NCI-H82 treated with DMSO at 0.1 percent for 48 hours (cell line): ENCODE data around the gene MUC3A.

Source experiments
- DNase-seq: peaks from one replicate; lab custom pipeline; 2025; ENCODE audit not compliant: unreplicated experiment; lab: John Stamatoyannopoulos, UW

MUC3A gene

DNA sequence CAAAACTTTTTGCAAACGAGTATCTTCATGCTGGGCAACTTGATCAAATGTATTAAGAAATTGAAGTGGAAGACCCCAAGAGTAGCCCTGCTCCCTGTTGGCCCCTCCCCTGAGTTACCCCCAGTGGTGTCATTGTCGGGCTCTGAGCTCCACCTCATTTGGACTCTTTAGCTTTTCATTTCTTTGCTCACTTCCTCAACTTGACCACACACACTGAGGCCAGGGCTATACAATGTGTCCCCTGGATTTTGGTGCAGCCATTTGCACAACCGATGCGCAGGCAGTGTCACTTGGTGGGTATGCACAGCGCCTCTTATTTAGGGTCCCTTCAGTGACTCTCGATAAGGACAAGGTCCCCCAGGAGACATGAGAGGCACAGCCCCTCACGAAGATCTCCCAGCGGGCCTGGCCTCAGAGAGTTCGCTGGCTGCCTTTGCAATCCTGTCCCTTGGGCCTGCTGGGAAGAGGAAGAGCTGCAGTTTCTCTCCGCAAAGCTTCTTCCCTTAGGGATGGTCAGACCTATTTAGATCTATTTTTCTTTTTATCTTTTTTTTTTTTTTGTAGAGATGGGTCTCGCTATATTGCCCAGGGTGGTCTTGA is 2.5 kb upstream of the MUC3A start:
- DNase-seq = no peak

DNA sequence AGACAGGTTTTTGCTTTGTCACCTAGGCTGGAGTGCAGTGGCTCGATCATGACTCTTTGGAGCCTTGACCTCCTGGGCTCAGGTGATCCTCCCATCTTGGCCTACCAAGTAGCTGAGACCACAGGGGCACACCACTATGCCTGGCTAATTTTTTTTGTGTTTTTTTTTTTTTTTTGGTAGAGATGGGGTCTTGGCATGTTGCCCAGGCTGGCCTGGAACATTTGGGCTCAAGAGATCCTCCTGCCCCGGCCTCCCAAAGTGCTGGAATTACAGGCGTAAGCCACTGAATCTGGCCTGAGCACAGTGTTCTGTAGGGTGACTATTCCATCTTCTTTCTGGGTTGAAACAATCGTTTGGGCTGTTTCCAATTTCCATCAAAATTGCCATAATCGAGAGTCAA is 1.5 kb upstream of the MUC3A start:
- no peak for DNase-seq

DNA sequence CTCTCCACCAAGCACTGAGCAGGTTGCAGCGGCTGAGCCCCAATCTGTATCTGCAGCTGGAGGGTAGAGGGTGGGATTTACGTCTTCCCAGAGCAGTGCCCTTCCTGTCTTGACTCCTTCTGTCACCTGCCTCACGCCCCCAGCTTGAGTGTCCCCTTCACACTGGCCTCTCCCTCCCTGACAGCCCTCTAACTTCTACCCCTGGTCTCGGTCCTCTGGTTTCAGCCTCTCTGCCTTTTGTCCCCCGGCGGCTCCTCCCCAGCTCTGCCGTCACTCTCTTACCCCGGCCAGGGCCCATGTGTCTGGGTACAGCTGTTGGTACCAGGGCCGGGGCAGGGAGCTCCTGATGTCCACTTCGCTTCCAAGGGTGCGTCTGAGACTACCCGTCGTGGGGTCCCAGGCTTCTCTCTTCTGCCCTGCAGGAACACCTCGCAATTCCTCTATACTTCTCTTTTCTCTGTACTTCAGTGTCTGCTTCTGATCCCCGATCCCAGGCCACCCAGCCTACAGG is 654 bp downstream of the MUC3A start:
- no peak for DNase-seq

DNA sequence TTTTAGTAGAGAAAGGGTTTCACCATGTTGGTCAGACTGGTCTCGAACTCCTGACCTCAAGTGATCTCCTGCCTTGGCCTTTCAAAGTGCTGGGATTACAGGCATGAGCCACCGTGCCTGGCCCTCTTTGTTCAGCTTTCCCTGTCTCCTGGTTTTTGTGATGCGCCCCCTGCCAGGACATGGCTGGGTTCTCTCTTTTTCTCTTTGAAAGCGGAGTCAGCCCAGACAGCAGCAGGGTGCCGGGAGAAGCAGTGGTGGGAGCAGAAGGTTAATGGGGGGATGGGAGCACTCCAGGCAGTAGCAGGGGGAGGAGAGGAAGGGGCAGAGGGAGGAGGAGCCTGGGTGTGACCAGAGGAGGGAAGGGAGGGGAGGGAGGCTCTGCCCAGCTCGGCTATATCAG is 1.8 kb downstream of the MUC3A start:
- DNase-seq = no peak

DNA sequence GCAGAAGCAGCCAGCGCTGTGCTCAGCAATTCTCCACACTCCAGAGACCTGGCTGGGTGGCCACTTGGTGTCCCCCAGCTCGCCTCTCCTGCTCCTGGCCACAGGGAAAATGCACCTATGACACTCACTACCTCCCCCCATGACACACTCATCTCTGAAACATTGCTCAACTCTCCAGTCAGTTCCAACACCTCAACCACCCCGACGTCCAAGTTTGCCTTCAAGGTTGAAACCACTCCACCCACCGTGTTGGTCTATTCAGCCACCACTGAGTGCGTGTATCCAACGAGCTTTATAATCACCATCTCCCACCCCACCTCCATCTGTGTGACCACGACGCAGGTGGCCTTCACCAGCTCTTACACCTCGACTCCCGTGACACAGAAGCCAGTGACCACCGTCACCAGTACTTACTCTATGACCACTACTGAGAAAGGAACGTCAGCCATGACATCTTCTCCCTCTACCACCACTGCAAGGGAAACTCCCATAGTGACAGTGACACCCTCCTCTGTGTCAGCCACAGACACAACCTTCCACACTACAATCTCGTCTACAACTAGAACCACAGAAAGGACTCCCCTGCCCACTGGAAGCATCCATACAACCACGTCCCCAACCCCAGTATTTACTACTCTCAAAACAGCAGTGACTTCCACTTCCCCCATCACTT is 2.7 kb downstream of the MUC3A start:
- DNase-seq = no peak

DNA sequence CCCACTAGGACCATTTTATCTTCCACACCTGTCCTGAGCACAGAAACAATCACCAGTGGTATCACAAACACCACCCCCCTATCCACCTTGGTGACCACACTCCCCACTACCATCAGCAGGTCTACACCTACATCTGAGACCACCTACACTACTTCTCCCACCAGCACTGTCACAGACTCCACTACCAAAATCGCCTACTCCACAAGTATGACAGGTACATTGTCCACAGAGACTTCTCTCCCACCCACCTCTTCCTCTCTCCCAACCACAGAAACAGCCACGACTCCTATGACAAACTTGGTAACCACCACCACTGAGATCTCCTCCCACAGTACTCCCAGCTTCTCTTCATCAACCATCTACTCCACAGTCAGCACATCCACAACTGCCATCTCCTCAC is 3.3 kb downstream of the MUC3A start:
- no peak for DNase-seq

DNA sequence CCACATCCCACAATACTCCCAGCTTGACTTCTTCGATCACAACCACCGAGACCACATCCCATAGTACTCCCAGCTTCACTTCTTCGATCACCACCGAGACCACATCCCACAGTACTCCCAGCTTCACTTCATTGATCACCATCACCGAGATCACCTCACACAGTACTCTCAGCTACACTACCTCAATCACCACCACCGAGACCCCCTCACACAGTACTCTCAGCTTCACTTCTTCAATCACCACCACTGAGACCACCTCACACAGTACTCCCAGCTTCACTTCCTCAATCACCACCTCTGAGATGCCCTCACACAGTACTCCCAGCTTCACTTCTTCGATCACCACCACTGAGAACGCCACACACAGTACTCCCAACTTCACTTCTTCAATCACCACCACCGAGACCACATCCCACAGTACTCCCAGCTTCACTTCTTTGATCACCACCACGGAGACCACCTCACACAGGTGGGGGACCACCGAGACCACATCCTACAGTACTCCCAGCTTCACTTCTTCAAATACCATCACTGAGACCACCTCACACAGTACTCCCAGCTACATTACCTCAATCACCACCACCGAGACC is 8.6 kb downstream of the MUC3A start:
- DNase-seq = no peak

DNA sequence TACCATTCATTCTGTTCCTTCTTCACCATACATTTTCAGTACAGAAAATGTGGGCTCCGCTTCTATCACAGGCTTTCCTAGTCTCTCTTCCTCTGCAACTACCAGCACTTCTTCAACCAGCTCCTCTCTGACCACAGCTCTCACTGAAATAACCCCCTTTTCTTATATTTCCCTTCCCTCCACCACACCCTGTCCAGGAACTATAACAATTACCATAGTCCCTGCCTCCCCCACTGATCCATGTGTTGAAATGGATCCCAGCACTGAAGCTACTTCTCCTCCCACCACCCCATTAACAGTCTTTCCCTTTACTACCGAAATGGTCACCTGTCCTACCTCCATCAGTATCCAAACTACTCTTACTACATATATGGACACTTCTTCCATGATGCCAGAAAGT is 10.6 kb downstream of the MUC3A start:
- DNase-seq = no peak

DNA sequence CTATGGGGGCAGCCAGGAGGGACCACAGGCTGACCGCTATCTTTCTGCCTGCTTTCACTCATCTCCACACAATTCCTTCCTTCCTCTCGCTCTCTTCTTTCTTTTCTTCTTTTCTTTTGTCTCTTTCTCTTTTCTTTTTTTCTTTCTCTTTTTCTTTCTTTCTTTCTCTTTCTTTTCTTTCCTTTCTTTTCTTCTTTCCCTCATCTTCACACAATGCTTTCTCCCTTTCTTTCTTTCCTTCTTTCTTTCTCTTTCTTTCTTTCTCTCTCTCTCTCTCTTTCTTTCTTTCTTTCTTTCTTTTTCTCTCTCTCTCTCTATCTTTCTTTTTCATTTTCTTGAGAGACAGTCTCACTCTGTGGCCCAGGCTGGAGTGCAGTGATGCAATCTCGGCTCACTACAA is 13.2 kb downstream of the MUC3A start:
- DNase-seq = no peak

DNA sequence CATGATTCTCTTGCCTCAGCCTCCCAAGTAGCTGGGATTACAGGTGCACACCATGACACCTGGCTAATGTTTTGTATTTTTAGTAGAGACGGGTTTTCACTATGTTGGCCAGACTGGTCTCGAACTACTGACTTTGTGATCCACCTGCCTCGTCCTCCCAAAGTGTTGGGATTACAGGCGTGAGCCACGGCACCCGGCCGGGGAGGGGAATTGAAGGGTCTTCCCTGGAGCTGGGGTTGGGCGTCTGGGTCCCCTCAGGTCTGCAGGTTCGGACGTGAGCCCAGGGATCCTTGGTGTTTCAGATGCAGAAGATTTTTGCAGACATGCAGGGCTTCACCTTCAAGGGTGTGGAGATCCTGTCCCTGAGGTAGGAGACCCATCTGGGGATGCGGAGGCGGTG is 14.1 kb downstream of the MUC3A start:
- DNase-seq = no peak

DNA sequence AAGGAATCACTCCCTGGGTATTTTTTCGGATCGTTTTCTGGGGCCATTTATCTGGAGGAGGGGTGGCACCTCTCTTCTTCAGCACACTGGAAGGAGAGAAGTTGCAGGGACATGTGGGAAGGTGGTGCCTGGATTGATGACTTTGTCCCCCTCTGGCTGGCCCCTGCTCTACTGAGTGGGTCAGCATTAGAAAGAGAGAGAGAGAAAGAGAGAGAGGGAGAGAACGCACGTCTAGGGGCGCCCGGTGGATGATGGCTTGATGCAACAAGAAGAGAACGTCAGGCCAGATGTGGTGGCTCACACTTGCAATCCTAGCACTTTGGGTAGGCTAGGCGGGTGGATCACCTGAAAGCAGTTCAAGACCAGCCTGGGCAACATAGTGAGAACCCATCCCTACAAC is 14.5 kb downstream of the MUC3A start:
- no peak for DNase-seq

DNA sequence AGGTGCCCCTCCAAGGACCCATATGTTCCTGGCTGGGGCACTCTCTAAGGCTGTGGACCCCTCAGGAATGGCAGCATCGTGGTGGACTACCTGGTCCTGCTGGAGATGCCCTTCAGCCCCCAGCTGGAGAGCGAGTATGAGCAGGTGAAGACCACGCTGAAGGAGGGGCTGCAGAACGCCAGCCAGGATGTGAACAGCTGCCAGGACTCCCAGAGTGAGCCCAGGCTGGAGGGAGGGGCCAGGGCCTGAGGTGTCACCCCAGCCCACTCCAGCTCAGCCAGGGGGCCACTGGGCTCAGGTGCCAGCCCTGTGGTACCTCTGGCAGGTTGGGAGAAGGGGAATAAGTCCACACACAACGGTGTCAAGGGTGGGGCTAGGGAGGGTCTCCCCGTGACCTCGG is 15.3 kb downstream of the MUC3A start:
- DNase-seq = no peak

DNA sequence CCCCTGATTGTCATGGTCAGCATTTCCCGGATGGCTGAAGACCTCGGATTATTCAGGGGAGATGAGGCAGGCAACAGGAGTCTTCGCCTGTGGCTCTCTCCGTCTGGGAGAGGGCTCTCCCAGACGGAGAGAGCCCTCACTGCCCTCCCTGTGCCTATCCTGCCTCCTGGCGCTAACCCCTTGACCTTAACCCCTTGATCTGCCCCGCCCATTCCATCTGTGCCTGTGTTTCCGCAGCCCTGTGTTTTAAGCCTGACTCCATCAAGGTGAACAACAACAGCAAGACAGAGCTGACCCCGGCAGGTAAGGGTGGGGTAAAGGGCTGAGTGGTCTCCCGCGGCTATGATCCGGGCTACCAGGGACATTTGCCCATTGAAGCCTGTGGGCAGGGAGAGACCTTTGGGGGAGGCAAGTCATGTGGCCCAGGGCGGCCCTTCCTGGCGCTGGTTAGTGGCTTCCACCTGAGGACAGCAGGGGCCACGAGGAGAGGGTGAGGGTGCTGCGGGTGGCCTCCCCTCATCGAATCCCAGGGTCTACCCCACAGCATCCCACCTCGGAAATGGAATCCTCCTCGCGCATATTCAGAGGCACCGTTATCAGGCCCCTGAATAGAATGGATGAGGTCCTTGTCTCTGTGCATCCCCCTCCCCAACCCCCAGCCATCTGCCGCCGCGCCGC is 15.8 kb downstream of the MUC3A start:
- no peak for DNase-seq

DNA sequence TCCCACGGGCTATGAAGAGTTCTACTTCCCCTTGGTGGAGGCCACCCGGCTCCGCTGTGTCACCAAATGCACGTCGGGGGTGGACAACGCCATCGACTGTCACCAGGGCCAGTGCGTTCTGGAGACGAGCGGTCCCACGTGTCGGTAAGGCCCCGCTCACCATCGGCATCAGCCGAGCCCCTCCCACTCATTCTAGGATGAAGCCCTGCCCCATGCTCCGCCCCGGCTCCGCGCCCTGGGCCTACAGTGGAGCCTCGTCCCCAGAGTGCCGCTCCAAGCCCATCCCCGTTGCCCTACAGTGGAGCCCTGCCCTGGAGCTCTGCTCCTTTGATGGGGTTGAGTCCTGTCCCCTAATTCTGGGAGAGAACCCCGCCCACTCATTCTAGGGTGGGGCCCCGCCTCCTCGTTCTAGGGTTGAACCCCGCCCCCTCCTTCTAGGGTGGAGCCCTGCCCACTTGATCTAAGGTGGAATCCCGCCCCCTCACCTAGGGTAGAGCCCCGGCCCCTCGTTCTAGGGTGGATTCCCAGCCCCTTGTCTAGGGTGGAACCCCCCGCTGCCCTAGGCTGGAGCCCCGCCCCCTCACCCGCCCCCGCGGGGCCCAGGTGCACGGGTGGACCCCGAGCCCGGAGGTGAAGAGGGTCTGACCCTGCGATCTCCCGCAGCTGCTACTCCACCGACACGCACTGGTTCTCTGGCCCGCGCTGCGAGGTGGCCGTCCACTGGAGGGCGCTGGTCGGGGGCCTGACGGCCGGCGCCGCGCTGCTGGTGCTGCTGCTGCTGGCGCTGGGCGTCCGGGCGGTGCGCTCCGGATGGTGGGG is 16.6 kb downstream of the MUC3A start:
- no peak for DNase-seq

DNA sequence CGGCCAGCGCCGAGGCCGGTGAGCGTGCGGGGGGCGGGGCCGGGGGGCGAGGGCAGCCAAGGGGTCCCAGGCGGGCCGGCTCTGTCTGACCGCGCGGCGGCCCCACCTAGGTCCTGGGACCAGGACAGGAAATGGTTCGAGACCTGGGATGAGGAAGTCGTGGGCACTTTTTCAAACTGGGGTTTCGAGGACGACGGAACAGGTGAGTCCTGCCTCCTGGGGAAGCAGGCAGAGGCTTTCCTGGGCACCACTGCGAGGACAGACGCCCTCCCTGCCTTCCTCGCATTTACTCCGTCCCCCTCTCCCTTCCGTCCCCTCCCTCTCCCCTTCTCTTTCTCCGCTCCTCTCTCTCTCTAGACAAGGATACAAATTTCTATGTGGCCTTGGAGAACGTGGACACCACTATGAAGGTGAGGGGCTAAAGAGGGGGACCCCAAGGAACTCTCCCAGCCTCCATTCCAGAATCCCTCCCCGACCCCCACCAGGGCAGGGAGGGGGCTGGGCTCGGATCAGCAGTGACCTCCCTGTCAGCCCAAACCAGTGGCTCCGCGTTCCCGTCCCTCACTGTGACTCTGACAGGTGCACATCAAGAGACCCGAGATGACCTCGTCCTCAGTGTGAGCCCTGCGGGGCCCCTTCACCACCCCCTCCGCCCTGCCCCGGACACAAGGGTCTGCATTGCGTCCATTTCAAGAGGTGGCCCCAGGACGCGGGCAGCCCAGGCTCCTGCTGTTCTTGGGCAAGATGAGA is 17.4 kb downstream of the MUC3A start:
- DNase-seq = no peak

DNA sequence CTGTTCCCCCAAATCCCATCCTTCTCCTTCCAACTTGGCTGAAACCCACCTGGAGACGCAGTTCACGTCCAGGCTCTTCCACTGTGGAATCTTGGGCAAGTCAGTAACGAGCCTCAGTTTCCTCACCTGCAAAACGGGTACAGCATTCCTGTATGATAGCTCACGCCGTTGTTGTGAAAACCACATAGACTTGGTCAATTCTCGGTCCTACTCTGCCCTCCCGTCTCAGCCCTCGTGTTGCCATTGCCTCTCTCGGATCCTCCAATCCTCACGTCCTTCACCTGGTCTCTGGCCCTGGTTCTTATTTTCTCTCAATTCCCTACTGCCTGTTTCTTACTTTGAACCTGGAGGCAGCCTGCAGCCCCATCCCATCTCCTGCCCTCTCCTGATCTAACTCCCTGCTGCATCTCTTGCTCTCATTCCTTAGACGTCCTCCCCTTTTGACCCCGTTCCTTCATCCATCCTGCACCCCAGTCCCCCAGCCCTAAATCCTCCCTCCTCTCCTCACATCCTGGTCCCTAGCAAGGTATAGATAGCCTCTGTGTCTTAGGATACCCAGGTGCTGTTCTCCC is 18.0 kb downstream of the MUC3A start:
- no peak for DNase-seq

DNA sequence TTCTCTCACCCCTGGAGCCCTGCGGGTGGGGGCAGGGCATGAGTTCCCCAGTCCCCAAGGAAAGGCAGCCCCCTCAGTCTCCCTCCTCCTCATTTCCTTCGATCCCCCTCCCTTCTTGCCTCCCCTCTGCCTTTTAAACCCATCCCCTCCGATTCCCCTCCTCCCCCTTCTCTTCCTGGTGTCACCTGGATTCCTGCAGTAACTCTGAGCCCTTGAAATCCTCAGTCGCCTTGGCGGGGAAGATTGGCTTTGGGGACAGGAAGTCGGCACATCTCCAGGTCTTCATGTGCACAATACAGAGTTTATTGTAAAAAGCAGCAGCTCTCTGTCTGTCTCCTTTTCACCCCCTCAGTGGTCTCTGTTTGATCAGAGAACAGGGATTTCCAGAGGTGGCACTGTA is 18.7 kb downstream of the MUC3A start:
- DNase-seq = no peak

DNA sequence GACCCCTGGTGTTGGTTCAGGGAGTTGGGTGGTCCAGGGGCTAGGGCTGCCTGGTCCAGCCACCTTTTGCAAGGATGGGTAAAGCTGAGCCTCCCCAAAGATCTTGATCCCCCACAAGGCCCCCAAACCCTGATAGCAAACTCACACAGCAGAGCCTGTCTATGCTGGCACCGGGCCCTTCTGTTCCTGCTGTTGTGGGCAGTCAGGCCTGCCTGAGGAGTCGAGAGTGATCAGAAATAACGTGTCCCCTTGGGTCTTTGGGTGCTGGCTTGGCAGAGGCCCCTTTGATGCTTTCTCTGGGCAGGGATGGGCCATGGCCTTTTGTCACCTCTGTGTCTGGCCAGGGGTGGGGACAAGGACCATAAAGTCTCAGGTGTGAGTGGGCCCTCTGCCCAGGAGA is 19.3 kb downstream of the MUC3A start:
- no peak for DNase-seq

DNA sequence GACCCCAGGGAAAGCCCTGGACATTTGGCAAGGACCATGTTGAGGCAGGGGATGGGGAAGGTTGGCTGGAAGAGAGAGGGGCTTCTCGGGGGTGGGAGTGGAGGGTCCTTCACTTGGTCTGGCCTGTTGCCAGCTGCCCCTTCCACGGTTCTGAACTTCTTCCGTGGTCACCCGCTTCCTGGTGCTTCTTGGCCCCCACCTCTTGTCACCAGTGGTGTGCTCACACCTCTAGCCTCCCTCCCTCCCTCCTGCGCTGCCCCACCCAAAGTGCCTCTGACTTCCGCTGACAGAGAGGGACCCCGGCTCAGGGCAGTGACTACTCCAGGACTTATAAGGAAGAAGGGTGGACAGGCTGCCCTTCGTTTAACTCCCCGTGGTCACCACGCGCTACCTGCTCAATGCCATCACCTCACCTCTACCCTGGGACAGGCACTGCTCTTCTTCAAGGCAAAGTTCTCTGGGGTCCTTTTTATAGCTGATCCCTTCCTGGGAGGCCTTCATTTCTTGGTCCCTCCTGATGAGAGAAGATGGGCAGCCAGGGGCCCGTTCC is 19.8 kb downstream of the MUC3A start, which contains the start of gene MUC12:
MUC12 (plus strand) TSS at position 500 of the 550 bp plus-strand sequence. CDS start 58 bp downstream, outside the sequence.
- no peak for DNase-seq
